HuH-7 (cell line): ENCODE data around the gene ITGB4.

Experiments used
- DNase-seq: peaks from one replicate; pipeline ENCODE4 v3.0.0; 2011; ENCODE audit warnings: low spot score

Gene ITGB4

GRCh38 chr17:75720656-75721462 is at the start of gene ITGB4:
Gene ITGB4, plus strand, starts transcription at chr17:75721459. Its CDS starts 3,245 bp downstream, at chr17:75724704.
- peak; percentile 67 for DNase-seq

- no peak for DNase-seq
Observed at GRCh38 chr17:75672011-75672410, 49.2 kb upstream of the ITGB4 start.

GRCh38 chr17:75673487-75673886 is 47.8 kb upstream of the ITGB4 start:
- DNase-seq = no peak

- no peak for DNase-seq
Observed at GRCh38 chr17:75676461-75676860, 44.8 kb upstream of the ITGB4 start.

GRCh38 chr17:75679706-75680211 is 41.5 kb upstream of the ITGB4 start:
- no peak for DNase-seq

GRCh38 chr17:75680431-75680830 is 40.8 kb upstream of the ITGB4 start:
- no peak for DNase-seq

- no peak for DNase-seq
Observed at GRCh38 chr17:75681289-75681688, 40.0 kb upstream of the ITGB4 start.

- DNase-seq = no peak
Observed at GRCh38 chr17:75683583-75683982, 37.7 kb upstream of the ITGB4 start.

- DNase-seq = no peak
Observed at GRCh38 chr17:75684249-75684648, 37.0 kb upstream of the ITGB4 start.

GRCh38 chr17:75684924-75685323 is 36.3 kb upstream of the ITGB4 start:
- DNase-seq = no peak

- no peak for DNase-seq
Observed at GRCh38 chr17:75685499-75685898, 35.8 kb upstream of the ITGB4 start.

- no peak for DNase-seq
Observed at GRCh38 chr17:75688209-75688825, 32.9 kb upstream of the ITGB4 start.

- DNase-seq = no peak
Observed at GRCh38 chr17:75689441-75689873, 31.8 kb upstream of the ITGB4 start.

GRCh38 chr17:75691371-75691791 is 29.9 kb upstream of the ITGB4 start:
- no peak for DNase-seq

- DNase-seq = no peak
Observed at GRCh38 chr17:75691801-75692626, 29.2 kb upstream of the ITGB4 start.

GRCh38 chr17:75692976-75693375 is 28.3 kb upstream of the ITGB4 start:
- no peak for DNase-seq

- DNase-seq = no peak
Observed at GRCh38 chr17:75693500-75694481, 27.5 kb upstream of the ITGB4 start.

- DNase-seq = no peak
Observed at GRCh38 chr17:75694536-75694935, 26.7 kb upstream of the ITGB4 start.

GRCh38 chr17:75695141-75695829 is 26.0 kb upstream of the ITGB4 start:
- DNase-seq = no peak

- no peak for DNase-seq
Observed at GRCh38 chr17:75695830-75696271, 25.4 kb upstream of the ITGB4 start.
